ENCODE measurements around the gene ATXN10.
A peak's percentile ranks its signal among the peaks of the same experiment; 100 is the strongest.
"Not testable (repeated sequence)": the region's sequence is repeated elsewhere in the genome, so short reads cannot be mapped to it uniquely, and the experiment has no call there.

Gene ATXN10

GRCh38 chr22:45777046-45777851, 105.6 kb downstream of the ATXN10 start:
- peak; percentile 91 for FAIRE-seq
- DNase-seq (ENCODE audit: insufficient read length, low spot score) = no peak

GRCh38 chr22:45777852-45778375, 106.3 kb downstream of the ATXN10 start:
- DNase-seq (ENCODE audit: insufficient read length, low spot score) = no peak
- FAIRE-seq = peak; percentile 11

GRCh38 chr22:45781459-45781858, 109.8 kb downstream of the ATXN10 start:
- no peak for FAIRE-seq
- no peak for DNase-seq (ENCODE audit: insufficient read length, low spot score)

GRCh38 chr22:45781966-45782365, 110.3 kb downstream of the ATXN10 start:
- FAIRE-seq (no peak), DNase-seq (ENCODE audit: insufficient read length, low spot score) (no peak)

GRCh38 chr22:45783021-45783420, 111.4 kb downstream of the ATXN10 start:
- no peak for FAIRE-seq
- DNase-seq (ENCODE audit: insufficient read length, low spot score) = no peak

- DNase-seq (ENCODE audit: insufficient read length, low spot score) (no peak), FAIRE-seq (no peak)
Observed at GRCh38 chr22:45783690-45784089, 112.1 kb downstream of the ATXN10 start.

GRCh38 chr22:45784357-45785277, 113.0 kb downstream of the ATXN10 start:
- DNase-seq (ENCODE audit: insufficient read length, low spot score) (no peak), FAIRE-seq (no peak)

- DNase-seq (ENCODE audit: insufficient read length, low spot score) = no peak
- peak; percentile 76 for FAIRE-seq
Observed at GRCh38 chr22:45785458-45785857, 113.8 kb downstream of the ATXN10 start.

GRCh38 chr22:45786726-45787125, 115.1 kb downstream of the ATXN10 start:
- DNase-seq (ENCODE audit: insufficient read length, low spot score) (no peak), FAIRE-seq (no peak)

- DNase-seq (ENCODE audit: insufficient read length, low spot score) = no peak
- peak; percentile 48 for FAIRE-seq
Observed at GRCh38 chr22:45787759-45788158, 116.1 kb downstream of the ATXN10 start.

GRCh38 chr22:45788522-45788921, 116.9 kb downstream of the ATXN10 start:
- no peak for DNase-seq (ENCODE audit: insufficient read length, low spot score)
- no peak for FAIRE-seq

GRCh38 chr22:45790401-45790800, 118.8 kb downstream of the ATXN10 start:
- DNase-seq (ENCODE audit: insufficient read length, low spot score) (no peak), FAIRE-seq (no peak)

GRCh38 chr22:45793161-45793560, 121.5 kb downstream of the ATXN10 start:
- FAIRE-seq (no peak), DNase-seq (ENCODE audit: insufficient read length, low spot score) (no peak)

- DNase-seq (ENCODE audit: insufficient read length, low spot score) = no peak
- no peak for FAIRE-seq
Observed at GRCh38 chr22:45793892-45794291, 122.3 kb downstream of the ATXN10 start.

- DNase-seq (ENCODE audit: insufficient read length, low spot score); FAIRE-seq: not testable (repeated sequence)
Observed at GRCh38 chr22:45796009-45796408, 124.4 kb downstream of the ATXN10 start.

- DNase-seq (ENCODE audit: insufficient read length, low spot score) (no peak), FAIRE-seq (no peak)
Observed at GRCh38 chr22:45799291-45799690, 127.7 kb downstream of the ATXN10 start.

GRCh38 chr22:45802054-45802453, 130.4 kb downstream of the ATXN10 start:
- DNase-seq (ENCODE audit: insufficient read length, low spot score) (no peak), FAIRE-seq (no peak)

GRCh38 chr22:45804319-45804985, 132.8 kb downstream of the ATXN10 start:
- DNase-seq (ENCODE audit: insufficient read length, low spot score) (no peak), FAIRE-seq (no peak)

GRCh38 chr22:45804986-45805325, 133.3 kb downstream of the ATXN10 start:
- FAIRE-seq (no peak), DNase-seq (ENCODE audit: insufficient read length, low spot score) (no peak)

- FAIRE-seq (no peak), DNase-seq (ENCODE audit: insufficient read length, low spot score) (no peak)
Observed at GRCh38 chr22:45805413-45805812, 133.8 kb downstream of the ATXN10 start.

Data from GM19239 (cell line).